EH (cell line): Measurements from ENCODE around the gene DYDC2.

ENCODE experiments used
- DNase-seq: peaks from one replicate; pipeline ENCODE4 v3.0.0-alpha.2; 2015; ENCODE audit warnings: low read depth

DYDC2 gene

GRCh38 chr10:80372675-80373074, 16.1 kb downstream of the DYDC2 start:
- DNase-seq: no peak

- DNase-seq: no peak
These were observed 16.9 kb downstream of the DYDC2 start for GRCh38 chr10:80373502-80373901.

- DNase-seq: no peak
These were observed 23.1 kb downstream of the DYDC2 start for GRCh38 chr10:80379701-80380100.

- no peak for DNase-seq
These were observed 23.6 kb downstream of the DYDC2 start for GRCh38 chr10:80380185-80380584.

- peak; percentile 35 for DNase-seq
These were observed 26.4 kb downstream of the DYDC2 start for GRCh38 chr10:80382989-80383388.

GRCh38 chr10:80390740-80391139, 34.2 kb downstream of the DYDC2 start:
- DNase-seq: no peak

- DNase-seq: no peak
These were observed 35.7 kb downstream of the DYDC2 start for GRCh38 chr10:80392250-80392649.

GRCh38 chr10:80394358-80394916, 37.9 kb downstream of the DYDC2 start:
- DNase-seq: no peak

- DNase-seq: no peak
These were observed 40.4 kb downstream of the DYDC2 start for GRCh38 chr10:80397014-80397413.

GRCh38 chr10:80400136-80400804, 43.7 kb downstream of the DYDC2 start:
- DNase-seq: no peak

- DNase-seq: no peak
These were observed 48.5 kb downstream of the DYDC2 start for GRCh38 chr10:80405035-80405434.

GRCh38 chr10:80405626-80406025, 49.0 kb downstream of the DYDC2 start:
- DNase-seq: no peak

- DNase-seq: no peak
These were observed 49.6 kb downstream of the DYDC2 start for GRCh38 chr10:80406204-80406603.

- DNase-seq: no peak
These were observed 51.2 kb downstream of the DYDC2 start for GRCh38 chr10:80407812-80408241.

- DNase-seq: no peak
These were observed 51.9 kb downstream of the DYDC2 start, which contains the start of gene PRXL2A for GRCh38 chr10:80408242-80409101. TSS of gene PRXL2A (plus strand) at chr10:80408551. CDS start at chr10:80420468, 11,917 bp downstream.

GRCh38 chr10:80409121-80409520, 52.5 kb downstream of the DYDC2 start:
- no peak for DNase-seq

- no peak for DNase-seq
These were observed 53.5 kb downstream of the DYDC2 start for GRCh38 chr10:80410122-80410521.

GRCh38 chr10:80410578-80411145, 54.1 kb downstream of the DYDC2 start:
- no peak for DNase-seq

GRCh38 chr10:80411267-80411668, 54.7 kb downstream of the DYDC2 start:
- peak; percentile 22 for DNase-seq

- DNase-seq: no peak
These were observed 55.2 kb downstream of the DYDC2 start for GRCh38 chr10:80411681-80412220.

- no peak for DNase-seq
These were observed 55.9 kb downstream of the DYDC2 start for GRCh38 chr10:80412486-80412885.

- DNase-seq: peak; percentile 61
These were observed 56.9 kb downstream of the DYDC2 start for GRCh38 chr10:80413271-80413996.
